H1 (cell line): Measurements from ENCODE around the gene RELL1. TPM values are rescaled to one million over a fixed set of nuclear protein-coding genes. Genes with fewer than 3 reads are reported as not detected.
A peak's percentile ranks its signal among the peaks of the same experiment; 100 is the strongest.

Experiments
- CTCF ChIA-PET: fragments of 300-600 bp; sonication (Branson Sonifier 250); formaldehyde crosslinking; loops from one replicate; lab custom pipeline; 2021; ENCODE audit not compliant: partially characterized antibody; lab: Charles Lee
- POLR2A ChIA-PET: fragments of 300-600 bp; sonication (Branson Sonifier 250); formaldehyde crosslinking; loops from one replicate; lab custom pipeline; 2021; ENCODE audit warnings: inconsistent platforms; ENCODE audit not compliant: partially characterized antibody; lab: Charles Lee
- DNase-seq, 2 experiments: peaks; one replicate each; pipeline versions ENCODE4 v3.0.0 to v3.0.0-alpha.2; 2010 to 2022; ENCODE audit warnings: low spot score in 2 of 2, low read depth in 1 of 2, mixed read lengths in 1 of 2
- FAIRE-seq: peaks from 2 replicates; lab custom pipeline; 2011; peaks lifted over from hg19 to GRCh38; lab: Jason Lieb, UNC
- H2AFZ ChIP-seq: 2 replicates; pipeline ENCODE4 v1.8.1; 2012; ENCODE audit warnings: low read length, inconsistent platforms
- H2AK5ac ChIP-seq: 2 replicates; pipeline ENCODE4 v1.6.1; 2013; ENCODE audit warnings: low read depth, low read length
- H2BK120ac ChIP-seq: replicated peaks from 2 replicates; pipeline ENCODE3; 2013; ENCODE audit warnings: low read depth, low read length, inconsistent platforms
- H2BK12ac ChIP-seq: 2 replicates; pipeline ENCODE4 v1.6.1; 2013; ENCODE audit warnings: low read depth, low read length
- H2BK15ac ChIP-seq: 2 replicates; pipeline ENCODE4 v1.6.1; 2013; ENCODE audit warnings: low read length
- H2BK20ac ChIP-seq: 2 replicates; pipeline ENCODE4 v1.6.1; 2013; ENCODE audit warnings: low read length
- H2BK5ac ChIP-seq: 2 replicates; pipeline ENCODE4 v1.6.1; 2013; ENCODE audit warnings: low read depth, low read length
- H3K14ac ChIP-seq: 2 replicates; pipeline ENCODE4 v1.6.1; 2013; ENCODE audit warnings: inconsistent platforms; ENCODE audit not compliant: insufficient read length
- H3K18ac ChIP-seq: 2 replicates; pipeline ENCODE4 v1.6.1; 2013; ENCODE audit warnings: low read length; ENCODE audit errors: extremely low read depth
- H3K23ac ChIP-seq: 2 replicates; pipeline ENCODE4 v1.6.1; 2013; ENCODE audit warnings: inconsistent platforms; ENCODE audit not compliant: insufficient read length
- H3K23me2 ChIP-seq: 2 replicates; pipeline ENCODE4 v1.6.1; 2013; ENCODE audit warnings: low read depth, low read length
- H3K27ac ChIP-seq: 2 replicates; pipeline ENCODE4 v1.6.1; 2011; ENCODE audit warnings: low read depth, low read length, inconsistent platforms
- H3K27me3 ChIP-seq, 4 experiments: replicated peaks in 1 of 4; 1 replicate in 1 of 4; 2 replicates in 3 of 4; pipeline versions ENCODE4 v1.6.1 to v1.8.1; 2011 to 2013; ENCODE audit warnings: low read length in 3 of 4, mild to moderate bottlenecking in 3 of 4, inconsistent platforms in 2 of 4, mixed read lengths in 2 of 4, moderate library complexity in 1 of 4; ENCODE audit not compliant: control insufficient read depth in 3 of 4, insufficient read depth in 3 of 4; ENCODE audit errors: extremely low read depth in 1 of 4
- H3K36me3 ChIP-seq, 4 experiments: 2 replicates each; pipeline versions ENCODE4 v1.6.1 to v1.8.1; 2011 to 2013; ENCODE audit warnings: mild to moderate bottlenecking in 4 of 4, low read length in 3 of 4, moderate library complexity in 2 of 4, control low read depth in 1 of 4, inconsistent platforms in 1 of 4; ENCODE audit not compliant: insufficient read depth in 4 of 4, control insufficient read depth in 2 of 4
- H3K4ac ChIP-seq: replicated peaks from 2 replicates; pipeline ENCODE3; 2013; ENCODE audit warnings: low read length, low read depth, mixed read lengths, inconsistent platforms; ENCODE audit not compliant: insufficient read length
- H3K4me1 ChIP-seq, 4 experiments: replicated peaks in 1 of 4; 1 replicate in 1 of 4; 2 replicates in 3 of 4; pipeline versions ENCODE4 v1.6.1 to v1.8.1; 2011 to 2013; ENCODE audit warnings: low read length in 3 of 4, inconsistent platforms in 2 of 4, mixed read lengths in 1 of 4; ENCODE audit not compliant: insufficient read depth in 4 of 4, control insufficient read depth in 3 of 4
- H3K4me2 ChIP-seq, 2 experiments: 2 replicates each; pipeline versions ENCODE4 v1.6.1 to v1.8.1; 2011 to 2013; ENCODE audit warnings: low read depth in 2 of 2, low read length in 2 of 2, control low read depth in 1 of 2, inconsistent platforms in 1 of 2, mild to moderate bottlenecking in 1 of 2; ENCODE audit not compliant: insufficient read depth in 1 of 2
- H3K4me3 ChIP-seq, 4 experiments: fragments of 200-600, 300-600 bp in 1 of 4; sonication (generic), shearing (Covaris generic), sonication (Bioruptor Twin) in 1 of 4; 2 replicates each; pipeline versions ENCODE4 v1.5.1 to v1.8.1; 2011 to 2016; ENCODE audit warnings: low read length in 4 of 4, low read depth in 3 of 4, control low read depth in 2 of 4, inconsistent platforms in 2 of 4, mild to moderate bottlenecking in 2 of 4, mixed read lengths in 1 of 4, moderate library complexity in 1 of 4; ENCODE audit not compliant: insufficient read depth in 2 of 4; ENCODE audit errors: extremely low read depth in 1 of 4
- H3K56ac ChIP-seq: replicated peaks from 2 replicates; pipeline ENCODE3; 2013; ENCODE audit warnings: low read depth, mild to moderate bottlenecking, mixed read lengths, low read length, inconsistent platforms; ENCODE audit not compliant: insufficient read length
- H3K79me1 ChIP-seq: 2 replicates; pipeline ENCODE4 v1.6.1; 2013; ENCODE audit warnings: low read depth, low read length, control low read depth
- H3K79me2 ChIP-seq, 2 experiments: 2 replicates each; pipeline versions ENCODE4 v1.6.1 to v1.8.1; 2012 to 2013; ENCODE audit warnings: low read length in 2 of 2, mild to moderate bottlenecking in 2 of 2, inconsistent platforms in 1 of 2; ENCODE audit not compliant: insufficient read depth in 2 of 2, control insufficient read depth in 1 of 2
- H3K9ac ChIP-seq, 4 experiments: replicated peaks in 1 of 4; 1 replicate in 1 of 4; 2 replicates in 3 of 4; pipeline versions ENCODE4 v1.6.1 to v1.8.1; 2011 to 2013; ENCODE audit warnings: low read depth in 3 of 4, low read length in 3 of 4, control low read depth in 2 of 4, mild to moderate bottlenecking in 2 of 4, moderate library complexity in 2 of 4, inconsistent platforms in 1 of 4; ENCODE audit errors: extremely low read depth in 1 of 4
- H3K9me3 ChIP-seq, 2 experiments: 2 replicates each; pipeline versions ENCODE4 v1.6.1 to v1.8.1; 2012 to 2013; ENCODE audit warnings: mild to moderate bottlenecking in 2 of 2, moderate library complexity in 2 of 2, control low read depth in 1 of 2, inconsistent platforms in 1 of 2, low read depth in 1 of 2, low read length in 1 of 2, mixed read lengths in 1 of 2; ENCODE audit not compliant: insufficient read depth in 2 of 2
- H4K20me1 ChIP-seq, 2 experiments: replicated peaks in 1 of 2; 2 replicates each; pipeline versions ENCODE3 to v1.8.1; 2011 to 2013; ENCODE audit warnings: inconsistent platforms in 2 of 2, low read length in 2 of 2, mild to moderate bottlenecking in 1 of 2; ENCODE audit not compliant: insufficient read depth in 2 of 2, control insufficient read depth in 1 of 2
- H4K5ac ChIP-seq: 2 replicates; pipeline ENCODE4 v1.6.1; 2013; ENCODE audit warnings: low read length, low read depth, mixed read lengths, inconsistent platforms; ENCODE audit not compliant: insufficient read length
- H4K8ac ChIP-seq: 2 replicates; pipeline ENCODE4 v1.8.0; 2013; ENCODE audit warnings: mild to moderate bottlenecking, moderate library complexity, low read length, inconsistent platforms; ENCODE audit not compliant: insufficient read depth; ENCODE audit errors: extremely low read depth
- H4K91ac ChIP-seq: replicated peaks from 2 replicates; pipeline ENCODE3; 2013; ENCODE audit warnings: low read length, mixed read lengths, inconsistent platforms; ENCODE audit not compliant: insufficient read length
- CREB1 ChIP-seq: IDR thresholded peaks from 2 replicates; pipeline ENCODE4 v1.6.1; 2012; ENCODE audit warnings: inconsistent platforms
- EGR1 ChIP-seq: IDR thresholded peaks from 2 replicates; pipeline ENCODE4 v1.6.1; 2011; ENCODE audit warnings: low read depth, low read length, borderline replicate concordance
- KDM5A ChIP-seq: fragments of 200-600 bp; IDR thresholded peaks from 2 replicates; pipeline ENCODE4 v1.7.1; 2012; ENCODE audit warnings: mild to moderate bottlenecking, low read length, inconsistent platforms, mixed read lengths
- RFX5 ChIP-seq: IDR thresholded peaks from 2 replicates; pipeline ENCODE4 v1.6.1; 2011; ENCODE audit warnings: low read depth, low read length, improper control_type of control experiment, borderline replicate concordance
- SP2 ChIP-seq: IDR thresholded peaks from 2 replicates; pipeline ENCODE4 v1.6.1; 2012; ENCODE audit warnings: mild to moderate bottlenecking, low read length, inconsistent platforms
- TAF1 ChIP-seq: IDR thresholded peaks from 2 replicates; pipeline ENCODE4 v1.6.1; 2011; ENCODE audit warnings: mild to moderate bottlenecking, low read depth, low read length
- whole genome bisulfite sequencing, 2 experiments: shearing (Covaris generic) in 1 of 2; methylation state at CpG; one replicate each; pipeline versions ENCODE4 v1.1.6 to v1.1.7; 2013 to 2015; ENCODE audit warnings: low lambda C conversion rate in 2 of 2, mixed read lengths in 2 of 2, inconsistent platforms in 1 of 2, low coverage in 1 of 2, missing lambda C conversion rate in 1 of 2; ENCODE audit not compliant: insufficient replicate concordance in 2 of 2, insufficient coverage in 1 of 2, insufficient read length in 1 of 2; ENCODE audit errors: extremely low coverage in 1 of 2, missing lambda C conversion rate in 1 of 2; 5-methylcytosine and 5-hydroxymethylcytosine counted together
- polyA plus RNA-seq, 7 experiments: library from polyadenylated mRNA; depleted of rRNA in 3 of 7; stranded (reverse) in 5 of 7; unstranded in 2 of 7; fragments of >200 nt in 5 of 7; fragments of 200-250 nt in 2 of 7; gene quantifications; 1 replicate in 5 of 7; 2 replicates in 1 of 7; 4 replicates in 1 of 7; pipeline versions ENCODE4 v1.2.1 to v1.2.3, GENCODE V29; 2011 to 2013; ENCODE audit warnings: missing spikeins in 2 of 7, mixed read lengths in 2 of 7
- total RNA-seq: library from RNA; stranded (reverse); fragmentation: NEBNext Ultra II Directional; extraction: Animal tissue kit (Norgen Biotek cat#: 25700); gene quantifications from 2 replicates; pipeline ENCODE4 v1.2.1, GENCODE V29; 2021

RELL1 gene
- total and polyA plus RNA-seq, 2 of the 8 experiments (the other 6 are each of a cell fraction or from before 2014, with no cell fraction given): 2.1 to 14.1 TPM

DNA sequence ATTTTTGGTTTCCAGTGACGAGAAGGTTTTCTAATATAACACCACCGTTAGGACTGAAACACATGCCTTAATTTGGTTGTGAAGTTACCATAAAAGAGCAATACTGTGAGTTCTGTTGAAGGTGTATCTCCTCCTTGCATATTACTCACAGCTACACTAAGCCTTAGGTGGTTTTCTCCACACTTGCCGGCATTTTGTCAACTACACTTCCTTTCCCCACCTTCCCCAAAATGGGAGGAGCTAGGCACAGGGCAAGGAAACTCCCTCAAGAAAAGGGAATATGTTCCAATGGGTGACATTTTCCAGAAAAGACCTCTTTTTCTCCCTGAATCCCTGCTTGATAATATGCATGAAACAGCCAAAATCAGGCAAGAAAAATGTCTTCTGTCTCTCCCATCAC, 44.8 kb downstream of the RELL1 start:
- H3K23ac ChIP-seq: no peak overlapping the region
- H4K91ac ChIP-seq: no peak overlapping the region
- H3K36me3 ChIP-seq: peaks cover 0 to 1% (median 0%) of the 10 kb centered on the region in 4 experiments; a peak in 1 of 8 replicates
- H2AK5ac ChIP-seq: 0 out of 2 replicates have a peak overlapping the region, but pooled peaks have one; percentile 82
- H2BK12ac ChIP-seq: peak overlapping the region; percentile 55; the same call in 1 of the 2 replicates
- H3K4ac ChIP-seq: no peak overlapping the region
- H3K79me2 ChIP-seq: no peaks in the 10 kb centered on the region
- ChIA-PET CTCF (interaction anchor here (0.9 to 1.7 kb wide), 2 partner anchors 12 to 50 kb away, joined by 3 to 5 read pairs; no protein-coding TSS in a partner anchor), POLR2A (interaction anchor here (0.8 kb wide), 1 partner anchor 161 kb away, joined by 3 read pairs; no protein-coding TSS in a partner anchor)
- H2BK20ac ChIP-seq: no peak overlapping the region
- H4K8ac ChIP-seq: no peak overlapping the region
- H3K23me2 ChIP-seq: no peaks in the 10 kb centered on the region
- H3K4me3 ChIP-seq: no peak overlapping the region
- no peak overlapping the region for H3K18ac ChIP-seq
- H2AFZ ChIP-seq: no peak overlapping the region; the same call in 1 of the 2 replicates
- H3K14ac ChIP-seq: no peak overlapping the region
- no peaks in the 10 kb centered on the region for H3K27me3 ChIP-seq
- no peak overlapping the region for H2BK120ac ChIP-seq
- H4K20me1 ChIP-seq: peaks cover 0 to 3% of the 10 kb centered on the region in 2 experiments
- no peaks in the 10 kb centered on the region; the same call in 1 of the 2 replicates for H3K79me1 ChIP-seq
- no peak overlapping the region for H4K5ac ChIP-seq
- DNase-seq: no peak
- H3K9me3 ChIP-seq: no peaks in the 10 kb centered on the region
- no peak overlapping the region for H3K56ac ChIP-seq
- H3K4me1 ChIP-seq: peaks cover 5 to 18% (median 11%) of the 10 kb centered on the region in 4 experiments; a peak in 5 of 7 replicates
- FAIRE-seq: no peak
- WGBS, 2 experiments: 81% methylated on average over 3 of the region's 3 CpGs; no CpG with 5 or more reads in 1 of the 2 experiments
- no peak overlapping the region for H2BK15ac ChIP-seq
- peak overlapping the region in 1 of 2 experiments; percentile 17; a peak in 1 of 4 replicates for H3K4me2 ChIP-seq
- no peak overlapping the region for H3K27ac ChIP-seq
- peak overlapping the region; percentile 54; the same call in 1 of the 2 replicates for H2BK5ac ChIP-seq
- H3K9ac ChIP-seq: no peak overlapping the region
- no peak for TF ChIP-seq KDM5A
- no peak for TF ChIP-seq RFX5
- TF ChIP-seq CREB1: no peak
- no peak for TF ChIP-seq EGR1
- no peak for TF ChIP-seq TAF1
- no peak for TF ChIP-seq SP2
